ENCODE results near the gene ANKRD27. TPM values are rescaled to one million over a fixed set of nuclear protein-coding genes. Genes with fewer than 3 reads are reported as not detected.

Gene ANKRD27
- polyA plus RNA-seq, 1 experiment, result 25.7 TPM

DNA sequence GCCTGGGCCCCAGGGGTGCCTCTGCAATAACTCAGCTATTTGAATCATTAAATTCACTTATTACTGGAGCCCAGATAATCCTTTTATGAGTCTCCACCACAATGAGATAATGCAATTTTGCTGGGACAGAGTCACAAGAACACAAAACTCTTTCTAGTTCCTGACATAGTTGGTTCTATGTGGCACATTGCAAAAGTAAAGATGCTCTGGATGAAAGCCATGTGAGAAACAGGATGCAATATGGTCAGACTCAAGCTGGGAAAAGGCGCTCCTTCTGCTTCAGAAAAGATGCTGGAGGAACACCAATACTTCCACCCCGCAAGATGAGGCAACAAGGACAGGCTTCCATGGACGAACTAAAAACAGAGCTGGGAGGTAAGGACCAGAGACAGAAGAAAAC, 5.7 kb downstream of the ANKRD27 start:
- TF ChIP-seq, protein P1, sequence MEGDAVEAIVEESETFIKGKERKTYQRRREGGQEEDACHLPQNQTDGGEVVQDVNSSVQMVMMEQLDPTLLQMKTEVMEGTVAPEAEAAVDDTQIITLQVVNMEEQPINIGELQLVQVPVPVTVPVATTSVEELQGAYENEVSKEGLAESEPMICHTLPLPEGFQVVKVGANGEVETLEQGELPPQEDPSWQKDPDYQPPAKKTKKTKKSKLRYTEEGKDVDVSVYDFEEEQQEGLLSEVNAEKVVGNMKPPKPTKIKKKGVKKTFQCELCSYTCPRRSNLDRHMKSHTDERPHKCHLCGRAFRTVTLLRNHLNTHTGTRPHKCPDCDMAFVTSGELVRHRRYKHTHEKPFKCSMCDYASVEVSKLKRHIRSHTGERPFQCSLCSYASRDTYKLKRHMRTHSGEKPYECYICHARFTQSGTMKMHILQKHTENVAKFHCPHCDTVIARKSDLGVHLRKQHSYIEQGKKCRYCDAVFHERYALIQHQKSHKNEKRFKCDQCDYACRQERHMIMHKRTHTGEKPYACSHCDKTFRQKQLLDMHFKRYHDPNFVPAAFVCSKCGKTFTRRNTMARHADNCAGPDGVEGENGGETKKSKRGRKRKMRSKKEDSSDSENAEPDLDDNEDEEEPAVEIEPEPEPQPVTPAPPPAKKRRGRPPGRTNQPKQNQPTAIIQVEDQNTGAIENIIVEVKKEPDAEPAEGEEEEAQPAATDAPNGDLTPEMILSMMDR (IDR thresholded peaks at IDR 0.05; ENCODE audit: insufficient read depth, low read depth, low read length), result no peak
- no peaks in the 10 kb centered on the region for H3K27me3 ChIP-seq (ENCODE audit: control insufficient read depth, insufficient read depth, low read length)
- CTCF ChIA-PET, result interaction anchor here (0.6 to 0.9 kb wide), 2 partner anchors 12 to 70 kb away, joined by 3 read pairs; no protein-coding TSS in a partner anchor
- POLR2A ChIA-PET, result no interaction called here
- no peak for DNase-seq (ENCODE audit: low read depth)
- H3K4me3 ChIP-seq (ENCODE audit: low read depth, low read length), result no peak overlapping the region
- no peaks in the 10 kb centered on the region for H3K36me3 ChIP-seq (ENCODE audit: control insufficient read depth, insufficient read depth, low read length)

DNA sequence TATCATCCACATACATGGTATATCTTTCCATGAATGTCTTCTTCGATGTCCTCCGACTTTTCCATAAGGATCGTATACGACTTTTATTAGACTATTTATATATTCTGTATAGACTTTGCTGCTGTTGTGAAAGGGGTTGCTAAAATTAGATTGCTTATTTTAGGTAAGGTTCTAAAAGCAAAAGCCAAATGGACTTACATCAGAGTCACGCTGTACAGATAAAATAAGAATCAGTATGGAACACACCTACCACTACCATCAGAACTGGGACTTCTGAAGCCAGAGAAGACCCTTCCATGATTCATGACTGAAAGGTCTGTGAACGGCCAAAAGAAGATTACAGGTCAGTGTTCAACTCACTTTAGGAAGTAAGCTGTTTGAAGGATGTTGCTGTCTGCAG, 8.9 kb downstream of the ANKRD27 start:
- TF ChIP-seq, protein P1 (IDR thresholded peaks at IDR 0.05; ENCODE audit: insufficient read depth, low read depth, low read length), result no peak
- Histone ChIP-seq H3K27me3 (ENCODE audit: control insufficient read depth, insufficient read depth, low read length) (no peaks in the 10 kb centered on the region), H3K36me3 (ENCODE audit: control insufficient read depth, insufficient read depth, low read length) (no peaks in the 10 kb centered on the region), H3K4me3 (ENCODE audit: low read depth, low read length) (no peak overlapping the region)
- DNase-seq (ENCODE audit: low read depth), result no peak
- POLR2A ChIA-PET, result no interaction called here
- CTCF ChIA-PET, result interaction anchor here (0.6 kb wide), 1 partner anchor 575 kb away, joined by 3 read pairs; no protein-coding TSS in a partner anchor

DNA sequence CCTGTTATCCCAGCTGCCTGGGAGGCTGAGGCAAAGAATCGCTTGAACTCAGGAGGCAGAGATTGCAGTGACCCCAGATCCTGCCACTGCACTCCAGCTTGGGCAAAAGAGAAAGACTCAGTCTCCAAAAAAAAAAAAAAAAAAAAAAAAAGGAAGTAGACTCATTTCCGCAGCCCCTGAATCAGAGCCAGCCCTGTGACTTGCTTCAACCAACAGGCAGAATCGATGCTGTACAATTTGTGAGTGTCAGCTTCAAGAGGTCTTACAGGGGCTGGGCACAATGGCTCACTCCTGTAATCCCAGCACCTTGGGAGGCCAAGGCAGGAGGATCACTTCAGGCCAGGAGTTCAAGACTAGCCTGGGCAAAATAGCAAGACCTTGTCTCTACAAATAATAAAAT, 12.8 kb downstream of the ANKRD27 start:
- H3K27me3 ChIP-seq (ENCODE audit: control insufficient read depth, insufficient read depth, low read length), result no peaks in the 10 kb centered on the region
- no peak for DNase-seq (ENCODE audit: low read depth)
- no peak overlapping the region for H3K4me3 ChIP-seq (ENCODE audit: low read depth, low read length)
- ChIA-PET POLR2A (no interaction called here), CTCF (no interaction called here)
- 0 out of 2 replicates have a peak, but pooled peaks cover 1% of the 10 kb centered on the region for H3K36me3 ChIP-seq (ENCODE audit: control insufficient read depth, insufficient read depth, low read length)
- TF ChIP-seq, protein P1 (IDR thresholded peaks at IDR 0.05; ENCODE audit: insufficient read depth, low read depth, low read length), result no peak

DNA sequence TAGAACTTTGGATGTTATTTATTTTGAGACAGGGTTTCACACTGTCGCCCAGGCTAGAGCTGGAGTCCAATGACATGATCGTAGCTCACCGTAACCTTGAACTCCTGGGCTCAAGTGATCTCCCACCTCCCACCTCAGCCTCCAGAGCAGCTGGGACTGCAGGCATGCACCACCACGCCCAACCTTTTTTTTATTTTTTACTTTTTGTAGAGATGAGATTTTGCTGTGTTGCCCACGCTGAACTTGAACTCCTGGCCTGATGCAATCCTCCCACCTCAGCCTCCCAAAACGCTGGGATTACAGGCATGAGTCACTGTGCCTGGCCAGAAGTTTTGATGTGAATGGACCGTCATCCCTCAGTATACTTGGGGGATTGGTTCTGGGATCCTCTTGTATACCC, 13.7 kb downstream of the ANKRD27 start:
- POLR2A ChIA-PET, result no interaction called here
- no peak overlapping the region for H3K4me3 ChIP-seq (ENCODE audit: low read depth, low read length)
- H3K27me3 ChIP-seq (ENCODE audit: control insufficient read depth, insufficient read depth, low read length), result no peaks in the 10 kb centered on the region
- CTCF ChIA-PET, result no interaction called here
- TF ChIP-seq, protein P1 (IDR thresholded peaks at IDR 0.05; ENCODE audit: insufficient read depth, low read depth, low read length), result no peak
- DNase-seq (ENCODE audit: low read depth), result no peak
- peaks cover 1% of the 10 kb centered on the region; the same call in 1 of the 2 replicates for H3K36me3 ChIP-seq (ENCODE audit: control insufficient read depth, insufficient read depth, low read length)

- Histone ChIP-seq H3K36me3 (ENCODE audit: control insufficient read depth, insufficient read depth, low read length) (peaks cover 5% of the 10 kb centered on the region), H3K4me3 (ENCODE audit: low read depth, low read length) (no peak overlapping the region), H3K27me3 (ENCODE audit: control insufficient read depth, insufficient read depth, low read length) (no peaks in the 10 kb centered on the region)
- ChIA-PET CTCF (no interaction called here), POLR2A (no interaction called here)
- DNase-seq (ENCODE audit: low read depth), result no peak
- TF ChIP-seq, protein P1 (IDR thresholded peaks at IDR 0.05; ENCODE audit: insufficient read depth, low read depth, low read length), result no peak
These were observed 16.5 kb downstream of the ANKRD27 start for GRCh38 chr19:32658527-32658926.
